ENCODE results near the gene DRGX. TPM values are rescaled to one million over a fixed set of nuclear protein-coding genes. Genes with fewer than 3 reads are reported as not detected.

Gene DRGX
- total and polyA plus RNA-seq, 10 of the 15 experiments (the other 5 are each of a cell fraction or from before 2014, with no cell fraction given), result not detected

GRCh38 chr10:49350846-49351532 is 44.9 kb downstream of the DRGX start (continued):
- TF ChIP-seq RB1 (IDR thresholded peaks at IDR 0.05; ENCODE audit: borderline replicate concordance), result no peak

GRCh38 chr10:49350138-49350537 is 45.8 kb downstream of the DRGX start:
- in situ Hi-C loops (cut with MboI) (no loop called here), intact Hi-C loops (cut with micrococcal nuclease; ENCODE audit: unreplicated experiment) (no loop called here)
- H3K27me3 ChIP-seq (replicated peaks in 1 of 2; ENCODE audit: control insufficient read depth in 2 of 2, insufficient read depth in 2 of 2, low read length in 1 of 2), result no peaks in the 10 kb centered on the region
- no peak overlapping the region for H3K4me3 ChIP-seq
- H3K79me2 ChIP-seq (ENCODE audit: control insufficient read depth, insufficient read depth, low read length), result no peaks in the 10 kb centered on the region
- no peaks in the 10 kb centered on the region; the same call in 2 of the 3 replicates for H3K9me3 ChIP-seq (replicated peaks; ENCODE audit: control insufficient read depth, insufficient read depth, low read length)
- DNase-seq (ENCODE audit: low read depth, low spot score), result no peak
- no peak overlapping the region for H2AFZ ChIP-seq (ENCODE audit: control insufficient read depth, low read depth, low read length)
- no peak overlapping the region for H3K4me2 ChIP-seq (ENCODE audit: control insufficient read depth, insufficient read depth)
- TF ChIP-seq, protein P1, sequence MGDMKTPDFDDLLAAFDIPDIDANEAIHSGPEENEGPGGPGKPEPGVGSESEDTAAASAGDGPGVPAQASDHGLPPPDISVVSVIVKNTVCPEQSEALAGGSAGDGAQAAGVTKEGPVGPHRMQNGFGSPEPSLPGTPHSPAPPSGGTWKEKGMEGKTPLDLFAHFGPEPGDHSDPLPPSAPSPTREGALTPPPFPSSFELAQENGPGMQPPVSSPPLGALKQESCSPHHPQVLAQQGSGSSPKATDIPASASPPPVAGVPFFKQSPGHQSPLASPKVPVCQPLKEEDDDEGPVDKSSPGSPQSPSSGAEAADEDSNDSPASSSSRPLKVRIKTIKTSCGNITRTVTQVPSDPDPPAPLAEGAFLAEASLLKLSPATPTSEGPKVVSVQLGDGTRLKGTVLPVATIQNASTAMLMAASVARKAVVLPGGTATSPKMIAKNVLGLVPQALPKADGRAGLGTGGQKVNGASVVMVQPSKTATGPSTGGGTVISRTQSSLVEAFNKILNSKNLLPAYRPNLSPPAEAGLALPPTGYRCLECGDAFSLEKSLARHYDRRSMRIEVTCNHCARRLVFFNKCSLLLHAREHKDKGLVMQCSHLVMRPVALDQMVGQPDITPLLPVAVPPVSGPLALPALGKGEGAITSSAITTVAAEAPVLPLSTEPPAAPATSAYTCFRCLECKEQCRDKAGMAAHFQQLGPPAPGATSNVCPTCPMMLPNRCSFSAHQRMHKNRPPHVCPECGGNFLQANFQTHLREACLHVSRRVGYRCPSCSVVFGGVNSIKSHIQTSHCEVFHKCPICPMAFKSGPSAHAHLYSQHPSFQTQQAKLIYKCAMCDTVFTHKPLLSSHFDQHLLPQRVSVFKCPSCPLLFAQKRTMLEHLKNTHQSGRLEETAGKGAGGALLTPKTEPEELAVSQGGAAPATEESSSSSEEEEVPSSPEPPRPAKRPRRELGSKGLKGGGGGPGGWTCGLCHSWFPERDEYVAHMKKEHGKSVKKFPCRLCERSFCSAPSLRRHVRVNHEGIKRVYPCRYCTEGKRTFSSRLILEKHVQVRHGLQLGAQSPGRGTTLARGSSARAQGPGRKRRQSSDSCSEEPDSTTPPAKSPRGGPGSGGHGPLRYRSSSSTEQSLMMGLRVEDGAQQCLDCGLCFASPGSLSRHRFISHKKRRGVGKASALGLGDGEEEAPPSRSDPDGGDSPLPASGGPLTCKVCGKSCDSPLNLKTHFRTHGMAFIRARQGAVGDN (IDR thresholded peaks at IDR 0.05), result no peak
- TF ChIP-seq GABPA (IDR thresholded peaks at IDR 0.05; ENCODE audit: low read depth), result no peak
- no peak for TF ChIP-seq KAT2A (conservative IDR thresholded peaks at IDR 0.05; ENCODE audit: control insufficient read depth, low read depth, low read length)
- no peaks in the 10 kb centered on the region for H3K4me1 ChIP-seq (ENCODE audit: control insufficient read depth, insufficient read depth, low read length)
- no peaks in the 10 kb centered on the region for H3K36me3 ChIP-seq (ENCODE audit: control insufficient read depth in 2 of 2, insufficient read depth in 2 of 2, low read length in 1 of 2)
- H3K9ac ChIP-seq (ENCODE audit: control insufficient read depth, insufficient read depth, low read length), result no peak overlapping the region
- ChIA-PET SMC1A (ENCODE audit: uncharacterized antibody, unreplicated experiment) (no interaction called here), RAD21 (ENCODE audit: unreplicated experiment) (no interaction called here), CTCF (no interaction called here), POLR2A (no interaction called here)
- FAIRE-seq, result no peak
- no TSS peak for BruUV-seq (replicated peaks)
- no peak overlapping the region for H3K27ac ChIP-seq (ENCODE audit: control insufficient read depth, insufficient read depth)
- ATAC-seq, result no peak
- no peaks in the 10 kb centered on the region for H4K20me1 ChIP-seq (ENCODE audit: control insufficient read depth, insufficient read depth)

All from GM12878 (cell line).